ENCODE data around the gene ALLC.

The ALLC gene

GRCh38 chr2:3639015-3639630, 18.9 kb upstream of the ALLC start:
- DNase-seq (ENCODE audit: low read depth in 2 of 2): no peak

GRCh38 chr2:3639653-3640052, 18.3 kb upstream of the ALLC start:
- no peak for DNase-seq (ENCODE audit: low read depth in 2 of 2)

- DNase-seq (ENCODE audit: low read depth in 2 of 2): no peak
Measured at GRCh38 chr2:3641181-3641580, 16.8 kb upstream of the ALLC start.

- no peak for DNase-seq (ENCODE audit: low read depth in 2 of 2)
Measured at GRCh38 chr2:3641841-3642421, 16.1 kb upstream of the ALLC start.

- DNase-seq (ENCODE audit: low read depth in 2 of 2): no peak
Measured at GRCh38 chr2:3642521-3643215, 15.3 kb upstream of the ALLC start.

GRCh38 chr2:3643371-3644245, 14.4 kb upstream of the ALLC start:
- DNase-seq (ENCODE audit: low read depth in 2 of 2): no peak

GRCh38 chr2:3644246-3644525, 13.8 kb upstream of the ALLC start:
- DNase-seq (ENCODE audit: low read depth in 2 of 2): no peak

GRCh38 chr2:3644891-3645605, 13.0 kb upstream of the ALLC start:
- DNase-seq (ENCODE audit: low read depth in 2 of 2): no peak

GRCh38 chr2:3645745-3646389, 12.1 kb upstream of the ALLC start:
- no peak for DNase-seq (ENCODE audit: low read depth in 2 of 2)

GRCh38 chr2:3646446-3646845, 11.6 kb upstream of the ALLC start:
- DNase-seq (ENCODE audit: low read depth in 2 of 2): no peak

GRCh38 chr2:3647246-3647645, 10.8 kb upstream of the ALLC start:
- DNase-seq (ENCODE audit: low read depth in 2 of 2): no peak

GRCh38 chr2:3647831-3648651, 10.0 kb upstream of the ALLC start:
- no peak for DNase-seq (ENCODE audit: low read depth in 2 of 2)

- no peak for DNase-seq (ENCODE audit: low read depth in 2 of 2)
Measured at GRCh38 chr2:3648652-3649177, 9.3 kb upstream of the ALLC start.

GRCh38 chr2:3649581-3649980, 8.4 kb upstream of the ALLC start:
- no peak for DNase-seq (ENCODE audit: low read depth in 2 of 2)

- no peak for DNase-seq (ENCODE audit: low read depth in 2 of 2)
Measured at GRCh38 chr2:3650140-3650920, 7.7 kb upstream of the ALLC start.

- no peak for DNase-seq (ENCODE audit: low read depth in 2 of 2)
Measured at GRCh38 chr2:3651691-3652648, 6.0 kb upstream of the ALLC start.

- no peak for DNase-seq (ENCODE audit: low read depth in 2 of 2)
Measured at GRCh38 chr2:3652896-3653625, 4.9 kb upstream of the ALLC start.

GRCh38 chr2:3654011-3654410, 4.0 kb upstream of the ALLC start:
- DNase-seq (ENCODE audit: low read depth in 2 of 2): no peak

Measured in fibroblast of skin of left quadriceps (primary cell).